Ishikawa (cell line): ENCODE data around the gene MCM6.

Source experiments
- EP300 ChIP-seq: IDR thresholded peaks from 2 replicates; pipeline ENCODE4 v1.6.1; 2012; ENCODE audit warnings: borderline replicate concordance
- TAF1 ChIP-seq: IDR thresholded peaks from 2 replicates; pipeline ENCODE4 v1.6.1; 2012; ENCODE audit warnings: low read depth, mild to moderate bottlenecking
- TF ChIP-seq, protein P1 (sequence below): IDR thresholded peaks from 2 replicates; pipeline ENCODE4 v1.6.1; 2012; ENCODE audit warnings: low read depth, mild to moderate bottlenecking

DNA sequence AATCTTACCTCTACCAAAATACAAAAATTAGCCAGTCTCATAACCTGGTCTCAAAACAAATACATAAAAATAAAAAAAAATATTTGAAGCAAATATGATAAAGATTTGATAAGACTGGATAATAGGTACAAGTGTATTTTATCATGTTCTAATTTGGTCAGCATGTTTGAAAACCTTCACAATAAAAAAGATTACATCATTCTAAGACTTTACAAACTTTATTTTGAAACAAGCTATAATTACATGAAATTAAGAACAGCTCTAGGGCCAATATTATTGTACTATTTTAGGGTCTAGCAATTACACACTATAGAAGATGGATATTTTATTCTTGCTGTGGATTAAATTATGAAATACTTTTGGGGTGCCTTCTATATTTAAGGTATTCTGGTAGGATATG lies 29.4 kb upstream of the MCM6 start:
- TF ChIP-seq TAF1 (no peak), EP300 (no peak)
- TF ChIP-seq, protein P1, sequence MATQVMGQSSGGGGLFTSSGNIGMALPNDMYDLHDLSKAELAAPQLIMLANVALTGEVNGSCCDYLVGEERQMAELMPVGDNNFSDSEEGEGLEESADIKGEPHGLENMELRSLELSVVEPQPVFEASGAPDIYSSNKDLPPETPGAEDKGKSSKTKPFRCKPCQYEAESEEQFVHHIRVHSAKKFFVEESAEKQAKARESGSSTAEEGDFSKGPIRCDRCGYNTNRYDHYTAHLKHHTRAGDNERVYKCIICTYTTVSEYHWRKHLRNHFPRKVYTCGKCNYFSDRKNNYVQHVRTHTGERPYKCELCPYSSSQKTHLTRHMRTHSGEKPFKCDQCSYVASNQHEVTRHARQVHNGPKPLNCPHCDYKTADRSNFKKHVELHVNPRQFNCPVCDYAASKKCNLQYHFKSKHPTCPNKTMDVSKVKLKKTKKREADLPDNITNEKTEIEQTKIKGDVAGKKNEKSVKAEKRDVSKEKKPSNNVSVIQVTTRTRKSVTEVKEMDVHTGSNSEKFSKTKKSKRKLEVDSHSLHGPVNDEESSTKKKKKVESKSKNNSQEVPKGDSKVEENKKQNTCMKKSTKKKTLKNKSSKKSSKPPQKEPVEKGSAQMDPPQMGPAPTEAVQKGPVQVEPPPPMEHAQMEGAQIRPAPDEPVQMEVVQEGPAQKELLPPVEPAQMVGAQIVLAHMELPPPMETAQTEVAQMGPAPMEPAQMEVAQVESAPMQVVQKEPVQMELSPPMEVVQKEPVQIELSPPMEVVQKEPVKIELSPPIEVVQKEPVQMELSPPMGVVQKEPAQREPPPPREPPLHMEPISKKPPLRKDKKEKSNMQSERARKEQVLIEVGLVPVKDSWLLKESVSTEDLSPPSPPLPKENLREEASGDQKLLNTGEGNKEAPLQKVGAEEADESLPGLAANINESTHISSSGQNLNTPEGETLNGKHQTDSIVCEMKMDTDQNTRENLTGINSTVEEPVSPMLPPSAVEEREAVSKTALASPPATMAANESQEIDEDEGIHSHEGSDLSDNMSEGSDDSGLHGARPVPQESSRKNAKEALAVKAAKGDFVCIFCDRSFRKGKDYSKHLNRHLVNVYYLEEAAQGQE = no peak
